ENCODE data around the gene RBMS3.

GRCh38 chr3:29711255-29711771 is 430.4 kb downstream of the RBMS3 start:
- TF ChIP-seq CTCF (IDR thresholded peaks at IDR 0.05; ENCODE audit: insufficient read depth, low read depth, low read length) (no peak), EZH2 (IDR thresholded peaks at IDR 0.05; ENCODE audit: insufficient read depth, low read length) (no peak)
